OCI-LY7 (cell line): ENCODE data around the gene TTC28. TPM values are rescaled to one million over a fixed set of nuclear protein-coding genes. Genes with fewer than 3 reads are reported as not detected.

Experiments
- BruUV-seq: library from RNA; stranded (reverse); fragments of 400-500 nt; replicated peaks from 2 replicates; lab custom pipeline; 2021; lab: Mats Ljungman, UMichigan
- CTCF ChIA-PET: fragments of 300-600 bp; sonication (Branson Sonifier 250); formaldehyde crosslinking; loops from one replicate; lab custom pipeline; 2022; ENCODE audit warnings: antibody characterized with exemption; ENCODE audit not compliant: unreplicated experiment; lab: Charles Lee
- POLR2A ChIA-PET: fragments of 300-600 bp; sonication (Branson Sonifier 250); formaldehyde crosslinking; loops from one replicate; lab custom pipeline; 2022; ENCODE audit warnings: antibody characterized with exemption; lab: Charles Lee
- DNase-seq: peaks from one replicate; pipeline ENCODE4 v3.0.0-alpha.2; 2015; ENCODE audit warnings: low spot score
- H2AFZ ChIP-seq: fragments of 200-600 bp; sonication (generic), shearing (Covaris generic); 2 replicates; pipeline ENCODE4 v1.6.1; 2014; ENCODE audit warnings: mild to moderate bottlenecking, antibody characterized with exemption, low read length, moderate library complexity
- H3K27ac ChIP-seq: fragments of 200-600 bp; sonication (generic); 2 replicates; pipeline ENCODE4 v1.5.1; 2014; ENCODE audit warnings: mixed run types, low read depth, mild to moderate bottlenecking, moderate library complexity, low read length, inconsistent platforms; ENCODE audit not compliant: poor library complexity, severe bottlenecking
- H3K36me3 ChIP-seq: fragments of 200-600 bp; sonication (generic); 2 replicates; pipeline ENCODE4 v1.6.1; 2014; ENCODE audit warnings: mild to moderate bottlenecking, antibody characterized with exemption, low read length, moderate library complexity, mixed read lengths; ENCODE audit not compliant: insufficient read depth
- H3K4me1 ChIP-seq: fragments of 200-600 bp; sonication (generic); 2 replicates; pipeline ENCODE4 v1.5.1; 2014; ENCODE audit warnings: mild to moderate bottlenecking, low read length; ENCODE audit not compliant: insufficient read depth, poor library complexity, severe bottlenecking
- H3K4me2 ChIP-seq: fragments of 200-600 bp; sonication (generic); 2 replicates; pipeline ENCODE4 v1.6.1; 2014; ENCODE audit warnings: mild to moderate bottlenecking, low read length
- H3K4me3 ChIP-seq: fragments of 200-600 bp; sonication (generic); 2 replicates; pipeline ENCODE4 v1.5.1; 2014; ENCODE audit warnings: mild to moderate bottlenecking, low read depth, low read length; ENCODE audit not compliant: poor library complexity, severe bottlenecking
- H3K79me2 ChIP-seq: fragments of 200-600 bp; sonication (generic); 2 replicates; pipeline ENCODE4 v1.6.1; 2016; ENCODE audit warnings: low read depth, mild to moderate bottlenecking, low read length, moderate library complexity, mixed read lengths; ENCODE audit not compliant: insufficient read depth
- H3K9me2 ChIP-seq: fragments of 200-600 bp; sonication (generic); 2 replicates; pipeline ENCODE4 v1.6.1; 2016; ENCODE audit warnings: mild to moderate bottlenecking, low read length, mixed read lengths; ENCODE audit not compliant: insufficient read depth
- H3K9me3 ChIP-seq: fragments of 200-600 bp; sonication (generic); 2 replicates; pipeline ENCODE4 v1.6.1; 2014; ENCODE audit warnings: mild to moderate bottlenecking, mixed run types, low read length, mixed read lengths
- H4K20me1 ChIP-seq: fragments of 200-600 bp; sonication (generic); 2 replicates; pipeline ENCODE4 v1.6.1; 2014; ENCODE audit warnings: mild to moderate bottlenecking, antibody characterized with exemption, low read length, moderate library complexity, mixed read lengths; ENCODE audit not compliant: insufficient read depth
- EZH2phosphoT487 ChIP-seq: fragments of 200-600 bp; sonication (generic); IDR thresholded peaks from 2 replicates; pipeline ENCODE4 v1.6.1; 2018; ENCODE audit warnings: low read depth, borderline replicate concordance, mild to moderate bottlenecking, mixed run types, antibody characterized with exemption, low read length, moderate library complexity, mixed read lengths
- intact Hi-C: fragments of 100-400 bp; cut with micrococcal nuclease; formaldehyde crosslinking; loops from one replicate; pipeline ENCODE4 v1.10.0; 2022; ENCODE audit not compliant: unreplicated experiment
- total RNA-seq, 2 experiments: library from RNA; depleted of rRNA in 1 of 2; stranded (reverse); fragments of >200 nt in 1 of 2; shearing (Covaris generic) in 1 of 2; gene quantifications; 2 replicates each; pipeline ENCODE4 v1.2.3, GENCODE V29; 2014 to 2022
- TF ChIP-seq, protein P1 (sequence below): fragments of 200-600 bp; sonication (generic); conservative IDR thresholded peaks from 2 replicates; pipeline ENCODE4 v1.5.1; 2014; ENCODE audit warnings: mild to moderate bottlenecking, antibody characterized with exemption, low read length, moderate library complexity, mixed read lengths

Gene TTC28
- total RNA-seq, 2 experiments from 2014 or later, result under 0.01 to 0.55 TPM

DNA sequence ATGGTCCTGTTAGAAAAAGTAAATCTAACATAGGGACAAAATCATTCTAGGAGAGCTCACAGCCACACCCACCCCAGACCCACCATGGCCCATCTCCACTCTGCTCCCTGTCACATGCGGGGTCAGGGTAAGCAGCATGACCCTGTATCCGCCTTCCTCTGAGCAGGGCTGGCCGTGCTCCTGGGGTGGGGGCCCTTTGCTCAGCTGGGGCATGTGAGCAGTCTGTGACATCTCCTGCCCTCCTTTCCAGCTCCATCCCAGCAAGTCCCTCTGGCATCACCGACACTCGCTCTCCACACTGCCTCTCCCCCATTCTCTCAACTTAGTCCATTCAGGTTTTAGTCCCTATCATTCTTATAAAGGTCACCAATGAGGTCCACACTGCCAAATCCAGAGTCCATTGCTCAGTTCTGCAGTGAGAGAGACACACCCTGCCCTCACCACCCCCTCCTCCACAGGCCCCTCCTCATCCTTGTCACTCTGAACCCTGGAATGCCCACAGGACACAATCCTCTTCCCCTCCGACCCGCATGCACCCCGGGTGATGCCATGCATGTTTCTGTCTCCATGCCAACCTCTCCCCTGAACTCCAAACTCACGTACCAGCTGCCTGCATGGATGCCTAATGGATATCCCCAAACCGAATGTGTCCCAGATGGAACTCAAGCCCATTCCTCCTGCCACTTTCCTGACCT lies 695.5 kb downstream of the TTC28 start:
- no peak for DNase-seq
- Histone ChIP-seq H4K20me1 (no peaks in the 10 kb centered on the region), H3K79me2 (no peaks in the 10 kb centered on the region), H2AFZ (no peak overlapping the region), H3K4me1 (peaks cover 39% of the 10 kb centered on the region), H3K36me3 (no peaks in the 10 kb centered on the region), H3K9me2 (no peaks in the 10 kb centered on the region), H3K4me3 (no peak overlapping the region), H3K4me2 (no peak overlapping the region), H3K27ac (no peak overlapping the region), H3K9me3 (no peaks in the 10 kb centered on the region)
- ChIA-PET POLR2A (no interaction called here), CTCF (no interaction called here)
- intact Hi-C loops, result no loop called here
- TF ChIP-seq, protein P1, sequence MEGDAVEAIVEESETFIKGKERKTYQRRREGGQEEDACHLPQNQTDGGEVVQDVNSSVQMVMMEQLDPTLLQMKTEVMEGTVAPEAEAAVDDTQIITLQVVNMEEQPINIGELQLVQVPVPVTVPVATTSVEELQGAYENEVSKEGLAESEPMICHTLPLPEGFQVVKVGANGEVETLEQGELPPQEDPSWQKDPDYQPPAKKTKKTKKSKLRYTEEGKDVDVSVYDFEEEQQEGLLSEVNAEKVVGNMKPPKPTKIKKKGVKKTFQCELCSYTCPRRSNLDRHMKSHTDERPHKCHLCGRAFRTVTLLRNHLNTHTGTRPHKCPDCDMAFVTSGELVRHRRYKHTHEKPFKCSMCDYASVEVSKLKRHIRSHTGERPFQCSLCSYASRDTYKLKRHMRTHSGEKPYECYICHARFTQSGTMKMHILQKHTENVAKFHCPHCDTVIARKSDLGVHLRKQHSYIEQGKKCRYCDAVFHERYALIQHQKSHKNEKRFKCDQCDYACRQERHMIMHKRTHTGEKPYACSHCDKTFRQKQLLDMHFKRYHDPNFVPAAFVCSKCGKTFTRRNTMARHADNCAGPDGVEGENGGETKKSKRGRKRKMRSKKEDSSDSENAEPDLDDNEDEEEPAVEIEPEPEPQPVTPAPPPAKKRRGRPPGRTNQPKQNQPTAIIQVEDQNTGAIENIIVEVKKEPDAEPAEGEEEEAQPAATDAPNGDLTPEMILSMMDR, result no peak
- TF ChIP-seq EZH2phosphoT487, result no peak
- BruUV-seq, result no TSS peak

DNA sequence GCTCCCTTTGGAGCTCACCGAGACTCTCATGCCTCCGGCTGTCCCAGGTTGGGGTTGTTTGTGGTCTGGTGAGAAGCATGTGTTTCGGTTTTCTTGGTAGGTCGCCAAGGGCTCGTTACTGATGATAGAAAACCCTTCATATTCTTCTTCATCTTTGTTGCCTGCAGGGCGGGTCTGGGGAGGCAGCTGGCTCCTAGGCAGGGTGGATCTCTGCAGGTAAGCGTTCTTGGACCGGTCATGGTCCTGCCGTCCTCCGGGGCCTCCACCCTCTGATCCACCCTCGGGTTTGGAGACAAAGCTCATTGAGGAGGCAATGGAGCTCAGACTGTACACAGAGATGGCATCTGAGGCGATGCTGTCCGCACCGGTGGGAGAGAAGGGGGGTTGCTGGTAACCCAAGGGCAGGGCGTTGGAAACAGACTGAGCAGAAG lies 696.3 kb downstream of the TTC28 start:
- Histone ChIP-seq H3K27ac (no peak overlapping the region), H3K79me2 (no peaks in the 10 kb centered on the region), H3K4me2 (no peak overlapping the region), H2AFZ (no peak overlapping the region), H3K4me3 (no peak overlapping the region), H3K9me2 (no peaks in the 10 kb centered on the region), H4K20me1 (no peaks in the 10 kb centered on the region), H3K9me3 (no peaks in the 10 kb centered on the region), H3K36me3 (no peaks in the 10 kb centered on the region), H3K4me1 (peaks cover 31% of the 10 kb centered on the region)
- intact Hi-C loops, result no loop called here
- BruUV-seq, result no TSS peak
- POLR2A ChIA-PET, result no interaction called here
- DNase-seq, result no peak
- TF ChIP-seq, protein P1, result no peak
- no peak for TF ChIP-seq EZH2phosphoT487
- CTCF ChIA-PET, result interaction anchor here (0.6 kb wide), 1 partner anchor 138 kb away, joined by 3 read pairs; no protein-coding TSS in a partner anchor

DNA sequence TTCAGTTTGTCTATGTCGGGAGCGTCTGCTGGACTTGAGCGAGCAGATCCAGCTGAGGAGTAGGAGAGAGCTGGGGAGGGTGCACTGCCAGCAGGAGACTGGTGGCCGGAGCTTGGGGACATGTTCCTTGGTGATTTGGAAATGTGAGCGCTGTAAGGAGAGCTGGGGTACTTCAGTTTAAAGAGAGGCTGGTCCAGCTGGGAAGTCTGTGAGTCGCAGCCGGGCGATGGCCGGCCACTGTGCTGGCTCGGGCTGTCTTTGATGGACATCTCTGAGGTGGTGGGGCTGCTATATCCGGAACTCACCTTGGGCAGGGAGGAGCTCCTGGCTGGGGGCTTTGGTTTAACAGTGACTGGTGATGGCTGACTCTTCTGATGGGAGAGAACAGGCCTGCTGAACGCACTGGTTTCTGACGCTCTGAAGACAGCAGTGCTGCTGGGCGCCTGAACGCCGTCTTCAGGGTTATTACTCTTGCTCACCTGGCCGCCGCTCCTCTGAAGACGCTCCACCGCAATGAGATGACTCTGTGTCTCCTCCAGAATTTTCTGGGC lies 696.9 kb downstream of the TTC28 start:
- POLR2A ChIA-PET, result no interaction called here
- H3K4me1 ChIP-seq, result peaks cover 27% of the 10 kb centered on the region

More for the DNA sequence above, 696.9 kb downstream of the TTC28 start:
- Histone ChIP-seq H4K20me1 (no peaks in the 10 kb centered on the region), H3K36me3 (no peaks in the 10 kb centered on the region), H3K4me3 (no peak overlapping the region), H2AFZ (no peak overlapping the region), H3K27ac (no peak overlapping the region), H3K4me2 (no peak overlapping the region), H3K9me2 (no peaks in the 10 kb centered on the region), H3K9me3 (no peaks in the 10 kb centered on the region), H3K79me2 (no peaks in the 10 kb centered on the region)
- intact Hi-C loops, result no loop called here
- TF ChIP-seq, protein P1, result no peak
- TF ChIP-seq EZH2phosphoT487, result no peak
- CTCF ChIA-PET, result interaction anchor here (0.6 kb wide), 2 partner anchors 137 to 1394 kb away, joined by 3 read pairs; no protein-coding TSS in a partner anchor
- BruUV-seq, result no TSS peak
- DNase-seq, result no peak
